Panc1 (cell line): ENCODE results near the gene RPL13. TPM values are rescaled to one million over a fixed set of nuclear protein-coding genes. Genes with fewer than 3 reads are reported as not detected.

Experiments used
- ATAC-seq: fragments of 200-7000 bp; cut with Tn5 transposase; 2 replicates; pipeline ENCODE4 v1.9.1; 2020; ENCODE audit warnings: mild to moderate bottlenecking, moderate library complexity
- BruUV-seq: library from RNA; stranded (reverse); fragments of 400-500 nt; replicated peaks from 2 replicates; lab custom pipeline; 2021; lab: Mats Ljungman, UMichigan
- CTCF ChIA-PET: fragments of 300-600 bp; sonication (Branson Sonifier 250); formaldehyde crosslinking; loops from one replicate; lab custom pipeline; 2022; ENCODE audit warnings: antibody characterized with exemption; lab: Charles Lee
- POLR2A ChIA-PET: fragments of 300-600 bp; sonication (Branson Sonifier 250); formaldehyde crosslinking; loops from one replicate; lab custom pipeline; 2022; ENCODE audit warnings: antibody characterized with exemption; lab: Charles Lee
- DNase-seq: peaks from one replicate; pipeline ENCODE4 v3.0.0-alpha.2; 2010; ENCODE audit warnings: low read depth, low spot score
- H3K27ac ChIP-seq: 2 replicates; pipeline ENCODE4 v1.5.1; 2011; ENCODE audit warnings: mild to moderate bottlenecking, low read length, inconsistent platforms
- H3K27me3 ChIP-seq: fragments of 200-500 bp; sonication (Bioruptor generic); 2 replicates; pipeline ENCODE4 v1.6.0; 2014; ENCODE audit warnings: low read length, inconsistent platforms; ENCODE audit not compliant: control insufficient read depth, insufficient read depth
- H3K36me3 ChIP-seq: fragments of 200-500 bp; sonication (Bioruptor generic); 2 replicates; pipeline ENCODE4 v1.5.1; 2014; ENCODE audit warnings: inconsistent platforms, mild to moderate bottlenecking, low read length, moderate library complexity; ENCODE audit not compliant: control insufficient read depth, insufficient read depth
- H3K4me1 ChIP-seq: 2 replicates; pipeline ENCODE4 v1.5.1; 2011; ENCODE audit warnings: inconsistent platforms, mild to moderate bottlenecking, low read length, moderate library complexity; ENCODE audit not compliant: control insufficient read depth, insufficient read depth
- H3K4me3 ChIP-seq, 2 experiments: 2 replicates each; pipeline ENCODE4 v1.5.1; 2011 to 2012; ENCODE audit warnings: low read depth in 2 of 2, low read length in 2 of 2, mild to moderate bottlenecking in 2 of 2, inconsistent platforms in 1 of 2, moderate library complexity in 1 of 2
- H3K9me3 ChIP-seq: fragments of 200-500 bp; sonication (Bioruptor generic); 2 replicates; pipeline ENCODE4 v1.5.1; 2014; ENCODE audit warnings: low read depth, mild to moderate bottlenecking, inconsistent platforms, low read length, moderate library complexity; ENCODE audit not compliant: control insufficient read depth, insufficient read depth
- POLR2AphosphoS5 ChIP-seq: IDR thresholded peaks from 2 replicates; pipeline ENCODE4 v1.6.1; 2012; ENCODE audit warnings: mild to moderate bottlenecking, low read depth, low read length, moderate library complexity
- SIN3A ChIP-seq: IDR thresholded peaks from 2 replicates; pipeline ENCODE4 v1.6.1; 2012; ENCODE audit warnings: low read depth, mild to moderate bottlenecking, low read length, moderate library complexity, borderline replicate concordance; ENCODE audit not compliant: insufficient read depth
- TCF7L2 ChIP-seq: IDR thresholded peaks from 2 replicates; pipeline ENCODE4 v1.6.1; 2011; ENCODE audit warnings: mild to moderate bottlenecking, low read depth, low read length, inconsistent platforms
- in situ Hi-C: cut with HindIII; loops from 2 replicates; pipeline ENCODE4 v1.10.0; 2016; ENCODE audit warnings: low sequenced_read_pairs, low pct_unique_long_range_greater_than_20kb
- intact Hi-C: fragments of 100-400 bp; cut with micrococcal nuclease; formaldehyde crosslinking; loops from one replicate; pipeline ENCODE4 v1.10.0; 2022; ENCODE audit not compliant: unreplicated experiment
- total RNA-seq: library from RNA; stranded (reverse); gene quantifications from one replicate; pipeline ENCODE4 v1.2.1, GENCODE V29; 2021; ENCODE audit not compliant: unreplicated experiment
- TF ChIP-seq, protein P1 (sequence below): fragments of 450-650 bp; IDR thresholded peaks from 2 replicates; pipeline ENCODE4 v1.5.1; 2017; ENCODE audit warnings: mild to moderate bottlenecking
- TF ChIP-seq, protein P2 (sequence below), 2 experiments: IDR thresholded peaks; 2 replicates each; pipeline ENCODE4 v1.6.1; 2011 to 2012; ENCODE audit warnings: low read depth in 2 of 2, control low read depth in 1 of 2, low read length in 1 of 2, mild to moderate bottlenecking in 1 of 2, moderate library complexity in 1 of 2; ENCODE audit not compliant: insufficient read depth in 1 of 2

RPL13 gene
- total RNA-seq, 1 experiment from 2014 or later = 965 TPM

DNA sequence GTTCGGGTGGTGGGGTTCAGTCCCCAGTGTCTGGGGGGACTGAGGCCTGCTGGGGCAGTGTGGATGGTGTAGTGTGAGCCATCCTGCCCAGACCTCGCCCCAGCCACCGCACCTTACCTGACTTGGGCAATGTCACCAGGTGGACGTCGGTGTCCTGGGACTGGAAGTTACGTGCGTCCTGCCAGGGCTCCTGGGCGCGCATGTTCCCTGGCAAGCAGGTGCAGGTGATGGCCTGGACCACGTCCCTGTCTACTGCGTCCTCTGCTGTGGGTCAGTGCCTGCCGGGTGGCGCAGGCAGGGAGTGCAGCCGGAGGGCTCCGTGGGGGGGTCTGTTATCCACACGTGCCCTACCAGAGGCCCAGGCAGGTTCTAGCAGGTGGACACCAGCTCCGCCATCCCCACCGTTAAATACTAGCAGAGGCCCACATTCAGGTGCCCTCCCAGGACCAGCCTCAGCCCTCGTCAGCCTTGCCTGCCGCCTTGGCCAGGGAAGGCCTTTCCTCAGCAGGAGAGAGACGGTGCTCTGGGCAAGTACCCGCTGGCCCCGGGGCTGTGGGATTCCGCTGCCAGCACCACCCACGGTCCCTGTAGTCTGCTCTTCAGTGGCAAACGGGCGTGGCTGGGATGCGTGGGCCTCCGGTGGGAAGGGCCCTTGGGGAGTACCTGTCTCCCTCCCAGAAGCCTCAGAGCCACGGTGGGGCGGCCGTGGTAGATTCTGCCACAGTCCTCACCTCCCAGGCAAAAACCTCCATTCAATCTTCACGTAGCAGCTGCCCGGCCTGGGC is 44.9 kb downstream of the RPL13 start:
- POLR2A ChIA-PET = no interaction called here
- H3K4me1 ChIP-seq = peaks cover 11% of the 10 kb centered on the region

DNA sequence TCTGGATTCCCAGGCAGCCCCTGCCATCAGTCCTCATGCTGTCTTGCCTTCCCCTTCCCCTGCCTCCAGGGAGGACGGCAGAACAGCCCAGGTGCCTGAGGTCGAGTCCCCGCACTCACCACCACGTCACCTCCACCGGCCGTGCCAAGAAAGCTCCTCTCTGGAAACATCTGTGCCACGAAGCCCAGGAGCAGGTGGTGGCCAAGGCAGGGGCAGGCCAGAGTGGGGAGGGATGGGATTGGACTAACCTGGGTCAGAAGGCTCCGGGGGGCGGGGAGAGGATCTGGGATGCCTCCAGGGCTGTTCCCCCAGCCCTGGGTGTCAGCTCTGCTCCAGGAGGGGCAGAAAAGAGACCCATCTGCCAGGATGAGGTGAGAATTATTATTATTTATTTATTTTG is 45.5 kb downstream of the RPL13 start:
- intact Hi-C loops = no loop called here
- peaks cover 8% of the 10 kb centered on the region for H3K4me1 ChIP-seq
- DNase-seq (no peak), ATAC-seq (no peak)
- POLR2A ChIA-PET = interaction anchor here (0.6 kb wide), 1 partner anchor 92 kb away, joined by 11 read pairs; no protein-coding TSS in a partner anchor
- H3K9me3 ChIP-seq = no peaks in the 10 kb centered on the region
- no peak overlapping the region for H3K27ac ChIP-seq
- no TSS peak for BruUV-seq
- TF ChIP-seq POLR2AphosphoS5 = no peak
- no peak for TF ChIP-seq SIN3A
- TF ChIP-seq, protein P1, sequence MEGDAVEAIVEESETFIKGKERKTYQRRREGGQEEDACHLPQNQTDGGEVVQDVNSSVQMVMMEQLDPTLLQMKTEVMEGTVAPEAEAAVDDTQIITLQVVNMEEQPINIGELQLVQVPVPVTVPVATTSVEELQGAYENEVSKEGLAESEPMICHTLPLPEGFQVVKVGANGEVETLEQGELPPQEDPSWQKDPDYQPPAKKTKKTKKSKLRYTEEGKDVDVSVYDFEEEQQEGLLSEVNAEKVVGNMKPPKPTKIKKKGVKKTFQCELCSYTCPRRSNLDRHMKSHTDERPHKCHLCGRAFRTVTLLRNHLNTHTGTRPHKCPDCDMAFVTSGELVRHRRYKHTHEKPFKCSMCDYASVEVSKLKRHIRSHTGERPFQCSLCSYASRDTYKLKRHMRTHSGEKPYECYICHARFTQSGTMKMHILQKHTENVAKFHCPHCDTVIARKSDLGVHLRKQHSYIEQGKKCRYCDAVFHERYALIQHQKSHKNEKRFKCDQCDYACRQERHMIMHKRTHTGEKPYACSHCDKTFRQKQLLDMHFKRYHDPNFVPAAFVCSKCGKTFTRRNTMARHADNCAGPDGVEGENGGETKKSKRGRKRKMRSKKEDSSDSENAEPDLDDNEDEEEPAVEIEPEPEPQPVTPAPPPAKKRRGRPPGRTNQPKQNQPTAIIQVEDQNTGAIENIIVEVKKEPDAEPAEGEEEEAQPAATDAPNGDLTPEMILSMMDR = no peak
- TF ChIP-seq TCF7L2 = no peak
- TF ChIP-seq, protein P2, sequence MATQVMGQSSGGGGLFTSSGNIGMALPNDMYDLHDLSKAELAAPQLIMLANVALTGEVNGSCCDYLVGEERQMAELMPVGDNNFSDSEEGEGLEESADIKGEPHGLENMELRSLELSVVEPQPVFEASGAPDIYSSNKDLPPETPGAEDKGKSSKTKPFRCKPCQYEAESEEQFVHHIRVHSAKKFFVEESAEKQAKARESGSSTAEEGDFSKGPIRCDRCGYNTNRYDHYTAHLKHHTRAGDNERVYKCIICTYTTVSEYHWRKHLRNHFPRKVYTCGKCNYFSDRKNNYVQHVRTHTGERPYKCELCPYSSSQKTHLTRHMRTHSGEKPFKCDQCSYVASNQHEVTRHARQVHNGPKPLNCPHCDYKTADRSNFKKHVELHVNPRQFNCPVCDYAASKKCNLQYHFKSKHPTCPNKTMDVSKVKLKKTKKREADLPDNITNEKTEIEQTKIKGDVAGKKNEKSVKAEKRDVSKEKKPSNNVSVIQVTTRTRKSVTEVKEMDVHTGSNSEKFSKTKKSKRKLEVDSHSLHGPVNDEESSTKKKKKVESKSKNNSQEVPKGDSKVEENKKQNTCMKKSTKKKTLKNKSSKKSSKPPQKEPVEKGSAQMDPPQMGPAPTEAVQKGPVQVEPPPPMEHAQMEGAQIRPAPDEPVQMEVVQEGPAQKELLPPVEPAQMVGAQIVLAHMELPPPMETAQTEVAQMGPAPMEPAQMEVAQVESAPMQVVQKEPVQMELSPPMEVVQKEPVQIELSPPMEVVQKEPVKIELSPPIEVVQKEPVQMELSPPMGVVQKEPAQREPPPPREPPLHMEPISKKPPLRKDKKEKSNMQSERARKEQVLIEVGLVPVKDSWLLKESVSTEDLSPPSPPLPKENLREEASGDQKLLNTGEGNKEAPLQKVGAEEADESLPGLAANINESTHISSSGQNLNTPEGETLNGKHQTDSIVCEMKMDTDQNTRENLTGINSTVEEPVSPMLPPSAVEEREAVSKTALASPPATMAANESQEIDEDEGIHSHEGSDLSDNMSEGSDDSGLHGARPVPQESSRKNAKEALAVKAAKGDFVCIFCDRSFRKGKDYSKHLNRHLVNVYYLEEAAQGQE (IDR thresholded peaks at IDR 0.05; ENCODE audit: insufficient read depth in 1 of 2, low read depth in 2 of 2, low read length in 1 of 2) = no peak
- H3K27me3 ChIP-seq = no peaks in the 10 kb centered on the region
- in situ Hi-C loops = no loop called here
- no peaks in the 10 kb centered on the region for H3K36me3 ChIP-seq
- CTCF ChIA-PET = no interaction called here
- no peak overlapping the region for H3K4me3 ChIP-seq

More for the DNA sequence above, 44.9 kb downstream of the RPL13 start:
- Histone ChIP-seq H3K27me3 (no peaks in the 10 kb centered on the region), H3K4me3 (no peak overlapping the region), H3K9me3 (no peaks in the 10 kb centered on the region), H3K27ac (no peak overlapping the region), H3K36me3 (no peaks in the 10 kb centered on the region)
- no TSS peak for BruUV-seq
- in situ Hi-C loops (no loop called here), intact Hi-C loops (no loop called here)
- DNase-seq (no peak), ATAC-seq (no peak)
- CTCF ChIA-PET = no interaction called here
- TF ChIP-seq, protein P2 (IDR thresholded peaks at IDR 0.05; ENCODE audit: insufficient read depth in 1 of 2, low read depth in 2 of 2, low read length in 1 of 2) = no peak
- TF ChIP-seq SIN3A (no peak), TCF7L2 (no peak)
- TF ChIP-seq, protein P1 = no peak
